ENCODE measurements around the gene HGS. TPM values are rescaled to one million over a fixed set of nuclear protein-coding genes. Genes with fewer than 3 reads are reported as not detected.
A peak's percentile ranks its signal among the peaks of the same experiment; 100 is the strongest.

Gene HGS
- total and polyA plus RNA-seq, 2 of the 13 experiments (the other 11 are each of a cell fraction or from before 2014, with no cell fraction given): 73.3 to 78.1 TPM

DNA sequence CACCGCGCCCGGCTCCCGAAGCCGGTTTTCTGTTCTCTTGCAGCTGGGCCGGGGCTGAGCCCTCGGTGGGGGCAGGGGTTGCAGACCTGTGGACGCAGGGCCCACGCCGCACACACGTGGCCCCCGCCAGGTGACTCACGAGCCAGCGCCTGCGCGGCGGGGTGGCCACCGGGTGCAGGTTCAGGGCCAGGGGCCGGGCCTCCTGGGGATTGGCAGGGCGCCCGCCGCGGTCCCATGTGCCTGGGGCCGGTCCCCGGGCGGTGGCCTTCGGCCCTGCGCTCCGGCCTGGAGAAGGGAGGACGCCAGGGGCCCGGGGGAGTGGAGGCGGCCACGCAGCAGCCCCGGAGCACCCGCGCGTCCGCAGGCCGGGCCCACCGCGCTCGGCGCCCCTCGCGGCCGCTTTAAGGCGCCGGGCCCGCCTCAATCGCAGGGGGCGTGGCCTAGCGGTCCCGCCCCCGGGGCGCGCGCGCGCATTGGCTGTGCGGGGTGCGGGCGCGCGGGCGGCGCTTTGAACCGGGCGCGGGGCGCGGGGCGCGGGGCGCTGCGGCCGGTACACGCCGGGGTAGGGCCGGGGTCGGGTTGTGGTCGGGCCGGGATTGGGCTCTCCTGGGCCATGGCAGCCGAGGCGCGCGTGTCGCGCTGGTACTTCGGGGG lies 28.1 kb downstream of the HGS start, which contains the start of gene SLC25A10 (continued):
- TF ChIP-seq, protein P1, sequence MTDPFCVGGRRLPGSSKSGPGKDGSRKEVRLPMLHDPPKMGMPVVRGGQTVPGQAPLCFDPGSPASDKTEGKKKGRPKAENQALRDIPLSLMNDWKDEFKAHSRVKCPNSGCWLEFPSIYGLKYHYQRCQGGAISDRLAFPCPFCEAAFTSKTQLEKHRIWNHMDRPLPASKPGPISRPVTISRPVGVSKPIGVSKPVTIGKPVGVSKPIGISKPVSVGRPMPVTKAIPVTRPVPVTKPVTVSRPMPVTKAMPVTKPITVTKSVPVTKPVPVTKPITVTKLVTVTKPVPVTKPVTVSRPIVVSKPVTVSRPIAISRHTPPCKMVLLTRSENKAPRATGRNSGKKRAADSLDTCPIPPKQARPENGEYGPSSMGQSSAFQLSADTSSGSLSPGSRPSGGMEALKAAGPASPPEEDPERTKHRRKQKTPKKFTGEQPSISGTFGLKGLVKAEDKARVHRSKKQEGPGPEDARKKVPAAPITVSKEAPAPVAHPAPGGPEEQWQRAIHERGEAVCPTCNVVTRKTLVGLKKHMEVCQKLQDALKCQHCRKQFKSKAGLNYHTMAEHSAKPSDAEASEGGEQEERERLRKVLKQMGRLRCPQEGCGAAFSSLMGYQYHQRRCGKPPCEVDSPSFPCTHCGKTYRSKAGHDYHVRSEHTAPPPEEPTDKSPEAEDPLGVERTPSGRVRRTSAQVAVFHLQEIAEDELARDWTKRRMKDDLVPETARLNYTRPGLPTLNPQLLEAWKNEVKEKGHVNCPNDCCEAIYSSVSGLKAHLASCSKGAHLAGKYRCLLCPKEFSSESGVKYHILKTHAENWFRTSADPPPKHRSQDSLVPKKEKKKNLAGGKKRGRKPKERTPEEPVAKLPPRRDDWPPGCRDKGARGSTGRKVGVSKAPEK (CRISPR knock-in tag; IDR thresholded peaks at IDR 0.05; ENCODE audit: borderline replicate concordance): peak; percentile 94; the same call in 1 of the 2 replicates
- TF ChIP-seq SP5 (CRISPR knock-in tag; IDR thresholded peaks at IDR 0.05; ENCODE audit: borderline replicate concordance, low read depth): peak; percentile 72
- peak; percentile 92 for TF ChIP-seq FOXA3 (CRISPR knock-in tag; IDR thresholded peaks at IDR 0.05)
- TF ChIP-seq, protein P2, sequence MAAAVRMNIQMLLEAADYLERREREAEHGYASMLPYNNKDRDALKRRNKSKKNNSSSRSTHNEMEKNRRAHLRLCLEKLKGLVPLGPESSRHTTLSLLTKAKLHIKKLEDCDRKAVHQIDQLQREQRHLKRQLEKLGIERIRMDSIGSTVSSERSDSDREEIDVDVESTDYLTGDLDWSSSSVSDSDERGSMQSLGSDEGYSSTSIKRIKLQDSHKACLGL (CRISPR knock-in tag; IDR thresholded peaks at IDR 0.05): peak; percentile 99
- TF ChIP-seq, protein P3, sequence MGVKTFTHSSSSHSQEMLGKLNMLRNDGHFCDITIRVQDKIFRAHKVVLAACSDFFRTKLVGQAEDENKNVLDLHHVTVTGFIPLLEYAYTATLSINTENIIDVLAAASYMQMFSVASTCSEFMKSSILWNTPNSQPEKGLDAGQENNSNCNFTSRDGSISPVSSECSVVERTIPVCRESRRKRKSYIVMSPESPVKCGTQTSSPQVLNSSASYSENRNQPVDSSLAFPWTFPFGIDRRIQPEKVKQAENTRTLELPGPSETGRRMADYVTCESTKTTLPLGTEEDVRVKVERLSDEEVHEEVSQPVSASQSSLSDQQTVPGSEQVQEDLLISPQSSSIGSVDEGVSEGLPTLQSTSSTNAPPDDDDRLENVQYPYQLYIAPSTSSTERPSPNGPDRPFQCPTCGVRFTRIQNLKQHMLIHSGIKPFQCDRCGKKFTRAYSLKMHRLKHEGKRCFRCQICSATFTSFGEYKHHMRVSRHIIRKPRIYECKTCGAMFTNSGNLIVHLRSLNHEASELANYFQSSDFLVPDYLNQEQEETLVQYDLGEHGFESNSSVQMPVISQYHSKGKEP (CRISPR knock-in tag; IDR thresholded peaks at IDR 0.05): peak; percentile 98
- TF ChIP-seq GATAD1 (CRISPR knock-in tag; IDR thresholded peaks at IDR 0.05): peak; percentile 82
- TF ChIP-seq ARNTL (CRISPR knock-in tag; IDR thresholded peaks at IDR 0.05): peak; percentile 100
- TF ChIP-seq ELF4 (CRISPR knock-in tag; IDR thresholded peaks at IDR 0.05; ENCODE audit: borderline replicate concordance): no peak
- TF ChIP-seq TBX2 (CRISPR knock-in tag; IDR thresholded peaks at IDR 0.05; ENCODE audit: borderline replicate concordance): peak; percentile 94
- TF ChIP-seq, protein P4, sequence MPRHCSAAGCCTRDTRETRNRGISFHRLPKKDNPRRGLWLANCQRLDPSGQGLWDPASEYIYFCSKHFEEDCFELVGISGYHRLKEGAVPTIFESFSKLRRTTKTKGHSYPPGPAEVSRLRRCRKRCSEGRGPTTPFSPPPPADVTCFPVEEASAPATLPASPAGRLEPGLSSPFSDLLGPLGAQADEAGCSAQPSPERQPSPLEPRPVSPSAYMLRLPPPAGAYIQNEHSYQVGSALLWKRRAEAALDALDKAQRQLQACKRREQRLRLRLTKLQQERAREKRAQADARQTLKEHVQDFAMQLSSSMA (CRISPR knock-in tag; IDR thresholded peaks at IDR 0.05): peak; percentile 96; the same call in 1 of the 2 replicates
- TF ChIP-seq ZNF17 (CRISPR knock-in tag; IDR thresholded peaks at IDR 0.05): no peak
- TF ChIP-seq NCOA1 (CRISPR knock-in tag; IDR thresholded peaks at IDR 0.05): peak; percentile 94
- peak; percentile 95; the same call in 1 of the 2 replicates for TF ChIP-seq MED13 (CRISPR knock-in tag; IDR thresholded peaks at IDR 0.05)
- TF ChIP-seq RAD21 (CRISPR knock-in tag; IDR thresholded peaks at IDR 0.05): peak; percentile 79
- peak; percentile 100 for TF ChIP-seq ERF (CRISPR knock-in tag; IDR thresholded peaks at IDR 0.05)
- TF ChIP-seq TCF7 (IDR thresholded peaks at IDR 0.05; ENCODE audit: low read depth): peak; percentile 11; the same call in 1 of the 2 replicates
- TF ChIP-seq CBX2 (IDR thresholded peaks at IDR 0.05; ENCODE audit: low read depth, low read length): no peak
- no peak for TF ChIP-seq CBX2 (CRISPR knock-in tag; IDR thresholded peaks at IDR 0.05; ENCODE audit: low read depth)
- TF ChIP-seq, protein P5, sequence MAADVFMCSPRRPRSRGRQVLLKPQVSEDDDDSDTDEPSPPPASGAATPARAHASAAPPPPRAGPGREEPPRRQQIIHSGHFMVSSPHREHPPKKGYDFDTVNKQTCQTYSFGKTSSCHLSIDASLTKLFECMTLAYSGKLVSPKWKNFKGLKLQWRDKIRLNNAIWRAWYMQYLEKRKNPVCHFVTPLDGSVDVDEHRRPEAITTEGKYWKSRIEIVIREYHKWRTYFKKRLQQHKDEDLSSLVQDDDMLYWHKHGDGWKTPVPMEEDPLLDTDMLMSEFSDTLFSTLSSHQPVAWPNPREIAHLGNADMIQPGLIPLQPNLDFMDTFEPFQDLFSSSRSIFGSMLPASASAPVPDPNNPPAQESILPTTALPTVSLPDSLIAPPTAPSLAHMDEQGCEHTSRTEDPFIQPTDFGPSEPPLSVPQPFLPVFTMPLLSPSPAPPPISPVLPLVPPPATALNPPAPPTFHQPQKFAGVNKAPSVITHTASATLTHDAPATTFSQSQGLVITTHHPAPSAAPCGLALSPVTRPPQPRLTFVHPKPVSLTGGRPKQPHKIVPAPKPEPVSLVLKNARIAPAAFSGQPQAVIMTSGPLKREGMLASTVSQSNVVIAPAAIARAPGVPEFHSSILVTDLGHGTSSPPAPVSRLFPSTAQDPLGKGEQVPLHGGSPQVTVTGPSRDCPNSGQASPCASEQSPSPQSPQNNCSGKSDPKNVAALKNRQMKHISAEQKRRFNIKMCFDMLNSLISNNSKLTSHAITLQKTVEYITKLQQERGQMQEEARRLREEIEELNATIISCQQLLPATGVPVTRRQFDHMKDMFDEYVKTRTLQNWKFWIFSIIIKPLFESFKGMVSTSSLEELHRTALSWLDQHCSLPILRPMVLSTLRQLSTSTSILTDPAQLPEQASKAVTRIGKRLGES (CRISPR knock-in tag; IDR thresholded peaks at IDR 0.05; ENCODE audit: borderline replicate concordance): peak; percentile 100
- peak; percentile 81; the same call in 1 of the 2 replicates for TF ChIP-seq JDP2 (CRISPR knock-in tag; IDR thresholded peaks at IDR 0.05; ENCODE audit: borderline replicate concordance)
- TF ChIP-seq, protein P6, sequence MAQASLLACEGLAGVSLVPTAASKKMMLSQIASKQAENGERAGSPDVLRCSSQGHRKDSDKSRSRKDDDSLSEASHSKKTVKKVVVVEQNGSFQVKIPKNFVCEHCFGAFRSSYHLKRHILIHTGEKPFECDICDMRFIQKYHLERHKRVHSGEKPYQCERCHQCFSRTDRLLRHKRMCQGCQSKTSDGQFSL (CRISPR knock-in tag; IDR thresholded peaks at IDR 0.05): peak; percentile 89
